GM20000 (cell line): Measurements from ENCODE around the gene TP63.

Experiments
- DNase-seq: peaks from one replicate; pipeline ENCODE4 v3.0.0; 2012; ENCODE audit warnings: low spot score
- TF ChIP-seq, protein P1 (sequence below): IDR thresholded peaks from 2 replicates; pipeline ENCODE4 v1.5.1; 2012; ENCODE audit warnings: mild to moderate bottlenecking, control low read depth; ENCODE audit errors: extremely low read depth, missing control alignments

The TP63 gene

GRCh38 chr3:189812806-189813465 is 181.7 kb downstream of the TP63 start:
- TF ChIP-seq, protein P1, sequence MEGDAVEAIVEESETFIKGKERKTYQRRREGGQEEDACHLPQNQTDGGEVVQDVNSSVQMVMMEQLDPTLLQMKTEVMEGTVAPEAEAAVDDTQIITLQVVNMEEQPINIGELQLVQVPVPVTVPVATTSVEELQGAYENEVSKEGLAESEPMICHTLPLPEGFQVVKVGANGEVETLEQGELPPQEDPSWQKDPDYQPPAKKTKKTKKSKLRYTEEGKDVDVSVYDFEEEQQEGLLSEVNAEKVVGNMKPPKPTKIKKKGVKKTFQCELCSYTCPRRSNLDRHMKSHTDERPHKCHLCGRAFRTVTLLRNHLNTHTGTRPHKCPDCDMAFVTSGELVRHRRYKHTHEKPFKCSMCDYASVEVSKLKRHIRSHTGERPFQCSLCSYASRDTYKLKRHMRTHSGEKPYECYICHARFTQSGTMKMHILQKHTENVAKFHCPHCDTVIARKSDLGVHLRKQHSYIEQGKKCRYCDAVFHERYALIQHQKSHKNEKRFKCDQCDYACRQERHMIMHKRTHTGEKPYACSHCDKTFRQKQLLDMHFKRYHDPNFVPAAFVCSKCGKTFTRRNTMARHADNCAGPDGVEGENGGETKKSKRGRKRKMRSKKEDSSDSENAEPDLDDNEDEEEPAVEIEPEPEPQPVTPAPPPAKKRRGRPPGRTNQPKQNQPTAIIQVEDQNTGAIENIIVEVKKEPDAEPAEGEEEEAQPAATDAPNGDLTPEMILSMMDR: no peak
- no peak for DNase-seq

DNA sequence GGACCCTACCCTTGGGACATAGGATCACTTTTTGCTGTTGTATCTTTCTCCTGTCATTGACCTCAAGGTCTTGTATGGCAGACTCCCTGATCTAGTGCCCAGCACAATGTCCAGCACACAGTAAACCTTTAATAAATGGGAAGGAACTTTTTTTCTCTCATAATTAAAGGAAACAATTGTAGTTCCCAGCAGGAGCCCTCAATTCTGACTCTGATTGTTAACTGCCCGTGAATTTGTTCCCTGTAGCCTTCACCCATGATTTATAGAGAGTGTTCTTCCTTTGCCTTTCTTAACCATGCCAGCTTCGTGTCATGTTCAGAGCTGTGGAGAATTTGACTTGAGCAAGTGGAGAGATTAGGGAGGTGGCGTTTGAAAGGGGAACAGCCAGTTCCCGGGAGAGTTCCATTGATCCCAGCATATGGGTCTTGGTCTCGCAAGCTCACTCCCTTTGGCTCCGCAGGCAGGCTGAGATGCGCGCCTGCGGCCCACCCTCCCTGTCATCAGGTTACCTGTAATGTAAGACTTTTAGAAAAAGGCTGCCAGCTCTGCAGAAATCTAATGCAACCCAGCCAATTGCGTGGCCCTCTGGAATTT is 182.6 kb downstream of the TP63 start:
- TF ChIP-seq, protein P1: no peak
- DNase-seq: no peak

- TF ChIP-seq, protein P1: no peak
- peak; percentile 25 for DNase-seq
These were observed 189.2 kb downstream of the TP63 start for GRCh38 chr3:189820365-189820720.

DNA sequence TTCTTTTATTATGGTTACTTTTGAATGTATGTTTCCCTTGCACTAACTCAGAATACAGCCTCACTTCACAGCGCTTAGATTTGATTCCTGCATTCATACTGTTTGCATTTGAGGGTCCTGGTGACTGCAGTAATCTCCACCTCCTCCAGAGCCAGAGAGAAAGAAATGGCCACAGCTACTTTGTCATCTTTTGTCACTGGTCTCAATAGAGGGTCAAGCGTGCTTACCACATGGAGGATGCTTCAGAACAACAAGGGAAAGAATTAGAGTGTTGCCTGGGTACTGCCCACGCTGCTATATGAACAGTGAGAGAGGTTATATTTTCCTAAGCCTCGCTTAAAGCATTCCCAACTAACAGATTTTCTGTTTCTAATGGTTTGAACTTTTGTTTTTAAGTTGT is 190.1 kb downstream of the TP63 start:
- no peak for DNase-seq
- TF ChIP-seq, protein P1: no peak

DNA sequence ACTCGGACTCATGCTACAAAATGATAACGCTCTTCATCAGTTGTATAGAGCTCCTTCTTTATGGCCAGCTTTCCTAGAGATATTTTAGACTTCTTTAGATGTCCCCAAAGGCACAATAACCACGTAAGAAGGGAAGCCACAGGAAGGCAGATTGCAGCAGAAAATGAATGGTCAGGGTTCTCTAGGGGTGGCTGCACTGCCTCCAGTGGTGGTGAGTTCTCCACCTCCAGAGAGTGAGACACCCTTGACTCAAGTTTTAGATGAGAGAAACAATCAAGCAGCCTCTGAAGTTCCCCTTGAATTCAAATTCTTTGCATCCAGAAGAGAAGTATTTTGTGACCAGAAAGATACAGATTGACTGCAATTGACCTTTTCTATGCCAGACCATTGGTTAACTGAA is 191.5 kb downstream of the TP63 start:
- no peak for DNase-seq
- TF ChIP-seq, protein P1: no peak

DNA sequence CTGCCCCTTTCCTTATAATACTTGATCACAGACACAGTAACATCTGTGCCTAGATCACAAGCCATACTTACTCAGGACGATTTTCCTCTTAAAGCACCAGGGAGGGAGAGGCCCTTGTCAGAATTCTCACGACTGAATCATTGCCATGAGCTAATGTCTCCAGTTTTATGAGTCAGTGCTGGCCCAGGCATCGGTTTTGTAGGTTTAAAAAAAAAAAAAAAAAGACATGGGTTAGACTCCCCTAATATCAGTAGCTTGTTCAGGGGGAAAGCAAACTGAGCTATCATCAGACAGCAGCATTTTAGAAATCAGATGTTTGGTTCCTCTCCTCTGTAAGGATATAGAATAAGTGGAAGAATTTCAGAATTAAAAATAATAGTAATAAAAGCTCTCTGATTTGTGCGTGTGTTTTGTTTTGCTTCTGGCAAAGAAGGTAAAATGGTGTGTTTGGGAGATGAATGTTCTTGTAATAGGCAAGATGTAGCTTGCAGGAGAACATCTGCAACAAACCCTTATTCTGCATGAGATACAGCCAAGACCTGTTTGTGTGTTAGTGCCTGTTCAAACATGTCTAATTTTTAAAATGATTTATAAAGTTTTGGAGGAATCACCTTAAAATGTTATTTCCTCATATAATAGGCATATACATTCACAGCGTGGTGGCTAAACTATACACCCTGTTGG is 193.6 kb downstream of the TP63 start:
- DNase-seq: no peak
- TF ChIP-seq, protein P1: no peak

DNA sequence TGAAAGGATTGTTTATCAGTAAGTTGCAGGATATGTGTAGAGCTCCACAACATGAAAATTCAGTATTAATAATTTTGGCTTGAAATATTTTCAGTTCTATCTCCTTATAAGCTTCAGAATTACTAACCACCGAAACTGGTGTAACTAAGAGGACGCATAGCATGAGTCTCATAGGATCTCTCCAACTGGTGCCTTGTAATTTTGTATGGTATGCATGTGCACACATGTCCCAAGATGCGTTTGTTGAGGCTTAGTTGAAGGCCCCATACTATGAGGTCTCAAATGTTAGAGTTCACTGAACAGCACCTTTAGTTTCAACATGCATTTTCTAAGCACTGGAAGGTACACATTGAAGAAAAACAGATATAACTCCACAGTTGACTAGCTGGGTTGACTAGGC is 195.4 kb downstream of the TP63 start:
- no peak for DNase-seq
- TF ChIP-seq, protein P1: no peak
